HepG2 (cell line): ENCODE data around the gene TBCE. TPM values are rescaled to one million over a fixed set of nuclear protein-coding genes. Genes with fewer than 3 reads are reported as not detected.

Experiments
- ATAC-seq: fragments of 200-7000 bp; cut with Tn5 transposase; 3 replicates; pipeline ENCODE4 v1.9.1; 2020; ENCODE audit warnings: mild to moderate bottlenecking, moderate library complexity
- BruUV-seq: library from RNA; stranded (reverse); fragments of 400-500 nt; replicated peaks from 2 replicates; lab custom pipeline; 2021; lab: Mats Ljungman, UMichigan
- CTCF ChIA-PET: fragments of 300-600 bp; formaldehyde crosslinking; extraction: SDS; loops from one replicate; lab custom pipeline; 2021; ENCODE audit warnings: low total read pairs, inconsistent platforms, low intra/inter-chr PET ratio; lab: Yijun Ruan, JAX
- POLR2A ChIA-PET: fragments of 350-600 bp; sonication (Branson Sonifier 250); formaldehyde crosslinking; loops from one replicate; lab custom pipeline; 2020; ENCODE audit warnings: antibody characterized with exemption, inconsistent platforms; lab: Yijun Ruan, JAX
- DNase-seq: peaks from one replicate; pipeline ENCODE4 v3.0.0-alpha.2; 2015; ENCODE audit warnings: low spot score
- FAIRE-seq: peaks from 3 replicates; lab custom pipeline; 2011; peaks lifted over from hg19 to GRCh38; lab: Jason Lieb, UNC
- H2AFZ ChIP-seq: one replicate; pipeline ENCODE4 v1.6.1; 2011; ENCODE audit warnings: low read length, inconsistent platforms
- H3K27ac ChIP-seq: fragments of 300-600 bp; 3 replicates; pipeline ENCODE4 v1.8.0; 2011; ENCODE audit warnings: mixed run types, mild to moderate bottlenecking, mixed read lengths, low read length, inconsistent platforms; ENCODE audit not compliant: insufficient read depth; ENCODE audit errors: extremely low read length
- H3K27me3 ChIP-seq, 2 experiments: fragments of 200-600 bp in 1 of 2; 2 replicates in 1 of 2; 3 replicates in 1 of 2; pipeline versions ENCODE4 v1.6.0 to v1.8.0; 2011; ENCODE audit warnings: low read length in 2 of 2, mild to moderate bottlenecking in 2 of 2, moderate library complexity in 2 of 2, inconsistent platforms in 1 of 2; ENCODE audit not compliant: insufficient read depth in 2 of 2, control insufficient read depth in 1 of 2
- H3K36me3 ChIP-seq, 2 experiments: fragments of 200-600 bp in 1 of 2; replicated peaks in 1 of 2; 2 replicates in 1 of 2; 3 replicates in 1 of 2; pipeline versions ENCODE4 v1.5.1 to v1.8.0; 2011; ENCODE audit warnings: low read length in 2 of 2, inconsistent platforms in 1 of 2; ENCODE audit not compliant: insufficient read depth in 2 of 2, control insufficient read depth in 1 of 2
- H3K4me1 ChIP-seq: 2 replicates; pipeline ENCODE4 v1.5.1; 2012; ENCODE audit warnings: low read length, inconsistent platforms; ENCODE audit not compliant: insufficient read depth
- H3K4me2 ChIP-seq: 2 replicates; pipeline ENCODE4 v1.6.0; 2011; ENCODE audit warnings: low read depth, low read length, inconsistent platforms
- H3K4me3 ChIP-seq, 3 experiments: fragments of 200-600 bp in 1 of 3; sonication (generic), shearing (Covaris generic) in 1 of 3; replicated peaks in 1 of 3; 2 replicates each; pipeline ENCODE4 v1.5.1; 2011 to 2016; ENCODE audit warnings: low read length in 3 of 3, inconsistent platforms in 2 of 3, low read depth in 2 of 3, mild to moderate bottlenecking in 2 of 3, control low read depth in 1 of 3, mixed read lengths in 1 of 3; ENCODE audit not compliant: insufficient read depth in 1 of 3
- H3K79me2 ChIP-seq: one replicate; pipeline ENCODE4 v1.6.1; 2011; ENCODE audit warnings: low read length, inconsistent platforms; ENCODE audit not compliant: insufficient read depth
- H3K9ac ChIP-seq: 2 replicates; pipeline ENCODE4 v1.6.0; 2011; ENCODE audit warnings: mild to moderate bottlenecking, low read depth, low read length, inconsistent platforms; ENCODE audit not compliant: insufficient read depth
- H3K9me3 ChIP-seq: 2 replicates; pipeline ENCODE4 v1.5.1; 2012; ENCODE audit warnings: mild to moderate bottlenecking, low read length
- H4K20me1 ChIP-seq: 2 replicates; pipeline ENCODE4 v1.6.0; 2011; ENCODE audit warnings: inconsistent platforms, mild to moderate bottlenecking, low read length, moderate library complexity; ENCODE audit not compliant: insufficient read depth
- ASH2L ChIP-seq: fragments of 300-600, 200-600 bp; sonication (generic); IDR thresholded peaks from 2 replicates; pipeline ENCODE4 v1.7.0; 2017; ENCODE audit warnings: low read depth, mild to moderate bottlenecking, moderate library complexity, mixed read lengths, low read length; ENCODE audit not compliant: insufficient read length
- CAMTA2 ChIP-seq: sonication (generic); formaldehyde crosslinking; IDR thresholded peaks from 2 replicates; pipeline ENCODE4 v1.4.0; 2020; ENCODE audit warnings: mild to moderate bottlenecking, missing genetic modification reagents, borderline replicate concordance
- CBFB ChIP-seq: sonication (generic); formaldehyde crosslinking; IDR thresholded peaks from 2 replicates; pipeline ENCODE4 v1.4.0; 2020; ENCODE audit warnings: missing genetic modification reagents
- DNMT3B ChIP-seq: conservative IDR thresholded peaks from 2 replicates; pipeline ENCODE4 v1.6.1; 2016; ENCODE audit warnings: missing biosample characterization, control low read depth
- DR1 ChIP-seq: sonication (generic); formaldehyde crosslinking; IDR thresholded peaks from 2 replicates; pipeline ENCODE4 v1.8.0; 2021; ENCODE audit warnings: mild to moderate bottlenecking, missing genetic modification reagents, inconsistent platforms
- EEA1 ChIP-seq: sonication (generic); formaldehyde crosslinking; IDR thresholded peaks from 2 replicates; pipeline ENCODE4 v1.5.1; 2020; ENCODE audit warnings: mild to moderate bottlenecking, missing genetic modification reagents, borderline replicate concordance
- ETV5 ChIP-seq: IDR thresholded peaks from 2 replicates; pipeline ENCODE4 v1.6.1; 2018; ENCODE audit warnings: missing biosample characterization, missing genetic modification reagents, inconsistent platforms, borderline replicate concordance
- GATAD2A ChIP-seq: IDR thresholded peaks from 2 replicates; pipeline ENCODE4 v1.6.1; 2016
- ISL2 ChIP-seq: sonication (generic); formaldehyde crosslinking; IDR thresholded peaks from 2 replicates; pipeline ENCODE4 v1.5.0; 2020; ENCODE audit warnings: missing genetic modification reagents
- PRDM4 ChIP-seq: sonication (generic); formaldehyde crosslinking; IDR thresholded peaks from 2 replicates; pipeline ENCODE4 v1.9.0; 2021; ENCODE audit warnings: missing genetic modification reagents, borderline replicate concordance
- REXO4 ChIP-seq: sonication (generic); formaldehyde crosslinking; IDR thresholded peaks from 2 replicates; pipeline ENCODE4 v1.8.0; 2022; ENCODE audit warnings: missing genetic modification reagents, mild to moderate bottlenecking, borderline replicate concordance
- RORA ChIP-seq: sonication (generic); formaldehyde crosslinking; IDR thresholded peaks from 2 replicates; pipeline ENCODE4 v1.5.0; 2020; ENCODE audit warnings: mild to moderate bottlenecking, missing genetic modification reagents, moderate library complexity
- SP5 ChIP-seq: IDR thresholded peaks from 2 replicates; pipeline ENCODE4 v1.6.1; 2016; ENCODE audit warnings: low read depth, borderline replicate concordance
- TAF15 ChIP-seq: fragments of 200-400 bp; formaldehyde crosslinking; IDR thresholded peaks from one replicate; pipeline ENCODE4 v1.6.1; 2018; ENCODE audit warnings: mild to moderate bottlenecking, low read depth, low read length; ENCODE audit not compliant: poor library complexity, severe bottlenecking
- TFAP4 ChIP-seq: sonication (generic); IDR thresholded peaks from 2 replicates; pipeline ENCODE4 v1.6.1; 2016; ENCODE audit warnings: low read depth, borderline replicate concordance
- ZNF367 ChIP-seq: sonication (generic); formaldehyde crosslinking; IDR thresholded peaks from 2 replicates; pipeline ENCODE4 v1.4.0; 2020; ENCODE audit warnings: missing genetic modification reagents, borderline replicate concordance
- ZNF432 ChIP-seq: sonication (generic); formaldehyde crosslinking; IDR thresholded peaks from 2 replicates; pipeline ENCODE4 v1.5.0; 2020; ENCODE audit warnings: missing genetic modification reagents, mild to moderate bottlenecking, borderline replicate concordance
- ZNF792 ChIP-seq: IDR thresholded peaks from 2 replicates; pipeline ENCODE4 v1.6.1; 2016
- WGBS: methylation state at CpG from one replicate; pipeline ENCODE4 v1.1.6; 2017; ENCODE audit warnings: low lambda C conversion rate; 5-methylcytosine and 5-hydroxymethylcytosine counted together
- in situ Hi-C: cut with HindIII; loops from 2 replicates; pipeline ENCODE4 v1.10.0; 2017; ENCODE audit warnings: low pct_unique_long_range_greater_than_20kb; ENCODE audit not compliant: extremely low pct_ligation_motif_present
- intact Hi-C: fragments of 100-400 bp; cut with micrococcal nuclease; formaldehyde crosslinking; loops from one replicate; pipeline ENCODE4 v1.10.0; 2022; ENCODE audit not compliant: unreplicated experiment
- polyA plus RNA-seq, 8 experiments: library from polyadenylated mRNA; depleted of rRNA in 3 of 8; stranded (reverse) in 7 of 8; unstranded in 1 of 8; fragments of >200 nt; fragmentation: Illumina TruSeq in 4 of 8; extraction: Trizol in 4 of 8; gene quantifications; 2 replicates each; pipeline versions ENCODE4 v1.2.1 to v1.2.3, GENCODE V29; 2011 to 2016; ENCODE audit warnings: low read depth in 4 of 8, missing spikeins in 1 of 8, mixed read lengths in 1 of 8; ENCODE audit not compliant: insufficient read depth in 1 of 8
- total RNA-seq, 5 experiments: library from RNA; depleted of rRNA; stranded (reverse); fragments of >200 nt; fragmentation: Illumina TruSeq; extraction: Trizol; gene quantifications; 2 replicates each; pipeline ENCODE4 v1.2.3, GENCODE V29; 2016; ENCODE audit warnings: low read depth in 1 of 5

Gene TBCE
- total and polyA plus RNA-seq, 2 of the 13 experiments (the other 11 are each of a cell fraction or from before 2014, with no cell fraction given), result 25.6 to 31.1 TPM

- Histone ChIP-seq H3K9me3 (no peaks in the 10 kb centered on the region), H3K36me3 (peaks cover 2 to 21% of the 10 kb centered on the region in 2 experiments; a peak in 4 of 5 replicates), H3K4me1 (no peaks in the 10 kb centered on the region), H3K4me3 (no peak overlapping the region), H3K27me3 (no peaks in the 10 kb centered on the region; a peak in 1 of 5 replicates), H3K79me2 (peaks cover 14% of the 10 kb centered on the region), H3K4me2 (no peak overlapping the region), H3K9ac (no peak overlapping the region), H2AFZ (no peak overlapping the region), H4K20me1 (no peaks in the 10 kb centered on the region), H3K27ac (no peak overlapping the region)
- no peak for ATAC-seq
- ChIA-PET CTCF (no interaction called here), POLR2A (no interaction called here)
- no peak for FAIRE-seq
- in situ Hi-C loops, result no loop called here
- intact Hi-C loops, result no loop called here
- 95% methylated on average over 9 of the region's 9 CpGs for WGBS
- no peak for DNase-seq
- TF ChIP-seq ASH2L (no peak), TAF15 (no peak), SP5 (CRISPR knock-in tag) (no peak), DNMT3B (CRISPR knock-in tag) (no peak), CAMTA2 (CRISPR knock-in tag) (no peak), ISL2 (CRISPR knock-in tag) (no peak), CBFB (CRISPR knock-in tag) (no peak), DR1 (CRISPR knock-in tag) (no peak), GATAD2A (no peak)
- no TSS peak for BruUV-seq
Measured at GRCh38 chr1:235425357-235425756, 58.1 kb downstream of the TBCE start.

GRCh38 chr1:235426143-235426542, 58.9 kb downstream of the TBCE start:
- intact Hi-C loops (no loop called here), in situ Hi-C loops (no loop called here)
- ATAC-seq (no peak; the same call in 2 of the 3 replicates), FAIRE-seq (no peak), DNase-seq (no peak)
- peaks cover 2 to 21% of the 10 kb centered on the region in 2 experiments; a peak in 4 of 5 replicates for H3K36me3 ChIP-seq
- H4K20me1 ChIP-seq, result no peaks in the 10 kb centered on the region
- H3K4me1 ChIP-seq, result no peaks in the 10 kb centered on the region
- H3K9me3 ChIP-seq, result no peaks in the 10 kb centered on the region
- BruUV-seq, result no TSS peak
- no peaks in the 10 kb centered on the region; a peak in 1 of 5 replicates for H3K27me3 ChIP-seq
- no peak overlapping the region for H3K27ac ChIP-seq
- H3K9ac ChIP-seq, result no peak overlapping the region
- CTCF ChIA-PET, result no interaction called here
- H2AFZ ChIP-seq, result no peak overlapping the region
- WGBS, result 92% methylated on average over 4 of the region's 4 CpGs
- H3K4me3 ChIP-seq, result no peak overlapping the region
- POLR2A ChIA-PET, result no interaction called here
- H3K79me2 ChIP-seq, result peaks cover 14% of the 10 kb centered on the region
- no peak overlapping the region for H3K4me2 ChIP-seq
- TF ChIP-seq ZNF367 (CRISPR knock-in tag) (no peak), REXO4 (CRISPR knock-in tag) (no peak), EEA1 (no peak), ETV5 (CRISPR knock-in tag) (no peak), TFAP4 (no peak), RORA (CRISPR knock-in tag) (no peak), ZNF432 (CRISPR knock-in tag) (no peak), ZNF792 (CRISPR knock-in tag) (no peak), PRDM4 (CRISPR knock-in tag) (no peak)
